Activated CD4-positive, CD25-positive, alpha-beta regulatory T cell treated with anti-CD3 and anti-CD28 coated beads, Interleukin-2, amount 50 U/mL, for 24 hours (primary cell): Measurements from ENCODE around the gene GOLGA8H.
A peak's percentile ranks its signal among the peaks of the same experiment; 100 is the strongest.
"Not testable (repeated sequence)": the region's sequence is repeated elsewhere in the genome, so short reads cannot be mapped to it uniquely, and the experiment has no call there.

Experiments
- ATAC-seq, 2 donors: fragments of 150-1000 bp; cut with Tn5 transposase; one replicate each; pipeline ENCODE4 v1.10.0; 2021; ENCODE audit warnings: mild to moderate bottlenecking in 1 of 2, moderate library complexity in 1 of 2

The GOLGA8H gene, protein sequence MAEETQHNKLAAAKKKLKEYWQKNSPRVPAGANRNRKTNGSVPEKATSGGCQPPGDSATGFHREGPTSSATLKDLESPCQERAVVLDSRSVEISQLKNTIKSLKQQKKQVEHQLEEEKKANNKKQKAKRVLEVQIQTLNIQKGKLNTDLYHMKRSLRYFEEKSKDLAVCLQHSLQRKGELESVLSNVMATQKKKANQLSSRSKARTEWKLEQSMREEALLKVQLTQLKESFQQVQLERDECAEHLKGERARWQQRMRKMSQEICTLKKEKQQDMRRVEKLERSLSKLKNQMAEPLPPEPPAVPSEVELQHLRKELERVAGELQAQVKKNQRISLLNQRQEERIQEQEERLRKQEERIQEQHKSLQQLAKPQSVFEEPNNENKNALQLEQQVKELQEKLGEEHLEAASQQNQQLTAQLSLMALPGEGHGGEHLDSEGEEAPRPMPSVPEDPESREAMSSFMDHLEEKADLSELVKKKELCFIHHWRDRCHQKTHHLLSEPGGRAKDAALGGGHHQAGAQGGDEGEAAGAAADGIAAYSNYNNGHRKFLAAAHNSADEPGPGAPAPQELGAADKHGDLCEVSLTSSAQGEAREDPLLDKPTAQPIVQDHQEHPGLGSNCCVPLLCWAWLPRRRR

DNA sequence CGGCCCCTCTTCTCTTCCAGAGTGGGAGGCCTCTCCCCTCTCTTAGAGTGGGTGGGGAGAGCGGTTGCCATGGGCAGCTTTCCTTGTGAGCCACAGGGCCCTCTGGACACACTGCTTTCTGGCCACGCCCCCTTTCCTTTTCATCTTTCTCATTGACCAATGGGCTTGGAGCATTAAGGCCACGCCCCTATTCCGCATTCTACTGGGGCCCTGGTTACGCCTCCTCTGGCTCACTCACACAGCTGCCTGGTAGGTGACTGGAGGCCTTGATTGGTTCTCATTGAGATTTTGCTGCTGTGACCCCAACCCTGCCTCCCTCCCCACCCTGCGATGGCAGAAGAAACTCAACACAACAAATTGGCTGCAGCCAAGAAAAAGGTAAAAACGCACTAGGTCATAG, at the start of gene GOLGA8H:
GOLGA8H (plus strand) TSS at position 233 of the 400 bp plus-strand sequence; CDS start at position 331, 98 bp downstream.
- ATAC-seq = not testable (repeated sequence)

- ATAC-seq = peak; percentile 61 to 69
Observed at GRCh38 chr15:30566949-30567348, 36.9 kb upstream of the GOLGA8H start.

DNA sequence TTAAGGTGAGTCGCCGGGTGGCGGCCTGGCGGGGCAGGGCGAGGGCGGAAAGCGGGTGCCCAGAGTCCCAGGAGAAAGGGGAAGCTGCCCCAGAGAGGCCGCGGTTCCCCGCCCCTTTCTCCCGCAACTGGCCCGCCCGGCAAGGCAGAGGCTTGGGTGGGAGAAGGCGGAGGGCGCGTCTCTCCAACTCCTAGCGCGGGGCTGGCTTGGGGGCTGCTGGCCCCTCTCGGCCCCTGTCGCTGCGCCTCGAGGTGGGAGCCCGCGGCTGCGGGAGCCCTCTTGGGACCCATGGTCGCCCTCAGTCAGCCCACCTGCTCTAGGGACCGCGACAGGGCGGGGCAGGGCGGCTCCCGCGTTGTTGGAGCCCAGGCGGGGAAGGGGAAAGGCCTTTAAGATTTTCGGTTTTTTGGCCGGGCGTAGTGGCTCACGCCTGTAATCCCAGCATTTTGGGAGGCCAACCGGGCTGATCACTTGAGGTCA, 30.8 kb upstream of the GOLGA8H start:
- peak in 1 of 2 donors; percentile 32 for ATAC-seq

DNA sequence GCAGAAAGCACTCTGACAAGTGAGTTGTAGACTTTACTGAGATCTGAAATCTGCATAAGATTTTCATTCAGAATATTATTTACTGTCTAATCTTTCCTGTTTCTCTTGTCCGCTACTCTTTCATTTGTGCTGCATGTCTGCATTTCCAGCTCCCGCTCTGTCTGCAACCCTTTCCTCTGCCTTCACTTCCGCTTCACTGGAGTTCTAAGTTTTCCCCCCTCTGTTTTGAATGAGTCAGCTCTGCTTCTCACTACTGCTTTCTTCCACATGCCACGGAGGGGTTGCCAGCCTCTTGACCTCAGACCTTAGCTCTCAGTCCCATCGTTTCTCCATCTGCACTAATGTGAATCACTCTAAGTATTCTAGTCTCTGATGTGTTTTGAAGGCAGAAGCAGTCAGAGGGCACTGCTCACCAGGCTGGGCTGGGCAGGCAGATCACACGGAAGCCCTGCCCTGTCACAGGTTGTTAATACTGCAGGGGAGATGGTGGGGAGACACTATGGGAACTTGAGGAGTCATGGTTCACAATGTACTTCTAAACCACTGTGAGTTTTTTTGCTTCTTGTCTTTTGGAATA, 24.3 kb upstream of the GOLGA8H start:
- peak in 1 of 2 donors; percentile 27 for ATAC-seq

GRCh38 chr15:30580716-30581115, 23.1 kb upstream of the GOLGA8H start:
- not testable (repeated sequence) for ATAC-seq

GRCh38 chr15:30598953-30599352, 4.9 kb upstream of the GOLGA8H start:
- ATAC-seq = not testable (repeated sequence)

DNA sequence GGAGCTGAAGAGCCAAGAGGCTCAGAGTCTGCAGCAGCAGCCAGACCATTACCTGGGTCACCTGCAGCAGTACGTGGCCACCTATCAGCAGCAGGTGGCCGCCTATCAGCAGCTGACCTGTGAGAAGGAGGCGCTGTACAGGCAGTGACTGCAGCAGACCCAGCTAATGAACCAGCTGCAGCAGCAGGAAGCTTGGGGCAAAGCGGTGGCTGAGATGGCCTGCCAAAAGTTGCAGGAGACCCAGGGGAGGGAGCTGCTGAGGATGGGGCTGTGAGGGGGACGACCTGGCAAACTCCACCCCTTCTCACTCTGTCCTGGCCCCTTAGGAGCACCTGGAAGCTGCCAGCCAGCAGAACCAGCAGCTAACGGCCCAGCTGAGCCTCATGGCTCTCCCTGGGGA, 8.4 kb downstream of the GOLGA8H start:
- not testable (repeated sequence) for ATAC-seq

- ATAC-seq = not testable (repeated sequence)
Observed at GRCh38 chr15:30621342-30621741, 17.5 kb downstream of the GOLGA8H start.

DNA sequence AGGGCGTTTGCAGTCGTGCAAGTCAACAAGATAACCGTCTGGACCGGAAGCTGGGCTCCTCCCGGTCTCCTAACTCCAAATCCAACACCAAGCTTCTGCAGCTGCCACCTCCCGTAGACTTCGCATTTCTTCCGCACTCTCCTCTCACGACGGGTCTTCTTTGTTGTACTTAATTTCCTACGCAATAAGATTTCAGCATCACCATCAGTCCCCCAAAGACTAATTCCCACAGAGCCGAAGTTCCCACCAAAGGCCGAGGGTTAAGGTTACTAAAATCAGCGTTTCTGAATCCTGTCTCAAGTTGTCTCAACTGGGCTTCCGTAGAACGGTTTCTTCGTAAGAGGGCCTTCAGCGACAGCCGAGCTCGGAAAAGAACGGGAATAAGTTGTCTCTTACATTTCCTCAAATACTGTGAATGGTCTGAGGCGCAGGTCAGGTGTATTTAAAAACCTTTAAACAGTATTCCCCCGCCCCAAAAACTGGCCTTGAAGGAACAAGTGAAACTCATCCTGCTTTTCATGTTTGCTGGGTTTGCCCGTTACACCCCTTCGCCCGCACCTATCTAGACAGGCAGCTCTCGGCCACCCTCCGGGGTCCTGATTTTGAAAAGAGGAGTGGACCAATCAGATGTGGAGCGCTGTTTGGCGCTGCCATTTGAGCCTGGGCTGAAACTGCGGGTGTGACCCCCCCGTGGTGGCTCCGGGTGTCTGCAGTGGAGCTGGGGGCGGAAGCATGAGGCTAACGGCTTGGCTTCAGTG, 21.8 kb downstream of the GOLGA8H start, which contains the start of gene ARHGAP11B:
ARHGAP11B (plus strand) TSS at position 693 of the 758 bp plus-strand sequence.
- peak; percentile 95 to 96 for ATAC-seq

GRCh38 chr15:30626194-30626565, 22.4 kb downstream of the GOLGA8H start:
- ATAC-seq = peak; percentile 3 to 4

- ATAC-seq = not testable (repeated sequence)
Observed at GRCh38 chr15:30626632-30627031, 22.8 kb downstream of the GOLGA8H start.

- no peak for ATAC-seq
Observed at GRCh38 chr15:30650012-30650929, 46.4 kb downstream of the GOLGA8H start.

DNA sequence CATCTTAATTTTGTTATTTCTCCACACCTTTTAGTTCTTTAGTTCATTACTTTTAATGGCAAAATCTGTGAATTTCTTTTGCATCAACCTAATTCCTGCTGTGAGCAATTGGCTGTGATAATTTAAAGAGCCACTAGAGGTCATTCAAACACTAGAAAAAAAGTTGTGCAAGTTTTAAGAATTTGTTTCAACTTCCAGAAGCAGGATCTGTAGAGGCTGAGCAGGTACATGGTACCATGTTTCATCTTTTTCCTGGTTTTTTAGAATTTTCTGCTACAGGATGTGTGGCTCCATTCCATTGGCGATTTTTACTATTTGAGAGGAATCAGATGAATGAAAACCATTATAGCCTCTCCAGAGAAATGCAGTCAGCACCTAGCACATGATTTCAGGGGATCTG, 57.3 kb downstream of the GOLGA8H start:
- not testable (repeated sequence) for ATAC-seq
